Activated T-cell treated with anti-CD3 and anti-CD28 coated beads, Interleukin-2, amount 50 U/mL, for 72 hours (primary cell): ENCODE results near the gene SEL1L2. TPM values are rescaled to one million over a fixed set of nuclear protein-coding genes. Genes with fewer than 3 reads are reported as not detected.
"Not testable (repeated sequence)": the region's sequence is repeated elsewhere in the genome, so short reads cannot be mapped to it uniquely, and the experiment has no call there.

Experiments
- ATAC-seq, 2 donors: fragments of 150-1000 bp; cut with Tn5 transposase; replicated peaks in 1 of 2; 2 replicates each; pipeline ENCODE4 v1.10.0; 2021; ENCODE audit warnings: moderate library complexity in 2 of 2, mild to moderate bottlenecking in 1 of 2
- DNase-seq, 2 donors: peaks; one replicate each; pipeline ENCODE4 v3.0.0; 2021 to 2022; ENCODE audit warnings: mixed read lengths in 1 of 2
- H3K27ac Mint-ChIP-seq: one replicate; pipeline ENCODE4 v1.8.0; 2022; ENCODE audit warnings: mild to moderate bottlenecking, moderate library complexity, mixed read lengths
- H3K27me3 Mint-ChIP-seq: one replicate; pipeline ENCODE4 v1.8.0; 2022; ENCODE audit warnings: low read depth, mixed read lengths
- H3K36me3 Mint-ChIP-seq, 2 donors: one replicate each; pipeline ENCODE4 v1.8.0; 2022; ENCODE audit warnings: mixed read lengths in 2 of 2, mild to moderate bottlenecking in 1 of 2; ENCODE audit not compliant: insufficient read depth in 2 of 2
- H3K4me1 Mint-ChIP-seq: one replicate; pipeline ENCODE4 v1.8.0; 2022; ENCODE audit warnings: low read depth, mixed read lengths
- H3K4me3 Mint-ChIP-seq, 2 donors: one replicate each; pipeline ENCODE4 v1.8.0; 2022; ENCODE audit warnings: mild to moderate bottlenecking in 2 of 2, mixed read lengths in 2 of 2, moderate library complexity in 2 of 2
- H3K9me3 Mint-ChIP-seq, 2 donors: one replicate each; pipeline ENCODE4 v1.8.0; 2022; ENCODE audit warnings: mixed read lengths in 2 of 2
- total RNA-seq, 2 donors: library from RNA; stranded (reverse); gene quantifications; one replicate each; pipeline ENCODE4 v1.2.3, GENCODE V29; 2022

The SEL1L2 gene
- not detected for total RNA-seq

DNA sequence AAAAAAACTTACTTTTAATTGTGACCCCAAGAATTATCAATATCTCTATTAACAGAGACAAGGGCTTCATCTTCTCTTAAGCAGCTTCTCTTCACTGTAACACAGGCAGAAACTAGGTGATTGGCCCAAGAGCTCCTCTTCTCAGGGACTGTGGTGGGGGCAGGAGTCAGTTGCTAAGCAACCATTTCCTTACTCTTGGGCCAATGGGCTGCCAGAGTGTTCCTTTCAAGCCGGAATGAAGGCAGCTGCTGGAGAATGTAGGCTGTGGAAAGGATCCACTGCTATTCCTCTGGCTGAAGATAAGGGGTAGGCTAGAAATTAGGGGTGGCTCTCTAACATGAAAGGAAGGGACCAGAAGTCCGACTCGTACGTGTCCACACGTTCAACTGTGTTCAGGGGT is at the start of gene SEL1L2:
Gene SEL1L2 (minus strand): TSS at position 150 of the 400 bp plus-strand sequence. CDS start 80 bp downstream, at position 70.
- Mint-ChIP-seq H3K36me3 (peaks cover 0 to 3% of the 10 kb centered on the region in 2 donors), H3K4me3 (no peak within 1 kb of the TSS), H3K9me3 (peaks cover 3 to 13% of the 10 kb centered on the region in 2 donors), H3K27ac (no peak within 1 kb of the TSS), H3K27me3 (no peaks in the 10 kb centered on the region), H3K4me1 (no peaks in the 10 kb centered on the region)
- ATAC-seq = no peak
- DNase-seq = no peak

DNA sequence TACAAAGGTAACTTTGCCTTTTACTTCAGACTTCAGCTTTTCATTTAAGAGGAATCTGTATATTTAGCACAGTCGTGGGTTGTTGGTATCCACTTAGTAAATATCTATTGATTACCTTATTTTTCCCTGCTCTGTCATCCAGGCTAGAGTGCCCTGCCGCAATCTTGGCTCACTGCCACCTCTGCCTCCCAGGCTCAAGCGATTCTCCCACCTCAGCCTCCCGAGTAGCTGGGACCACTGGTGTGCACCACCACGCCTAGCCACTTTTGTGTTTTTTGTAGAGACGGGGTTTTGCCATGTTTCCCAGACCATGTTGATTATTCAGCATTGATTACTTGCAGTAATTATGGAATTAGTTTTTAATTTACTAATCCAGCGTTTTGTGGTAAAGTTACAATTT is 46.2 kb upstream of the SEL1L2 start:
- Mint-ChIP-seq H3K27ac (no peak overlapping the region), H3K27me3 (no peaks in the 10 kb centered on the region), H3K36me3 (no peaks in the 10 kb centered on the region), H3K4me3 (no peak overlapping the region), H3K4me1 (no peaks in the 10 kb centered on the region), H3K9me3 (no peaks in the 10 kb centered on the region)
- ATAC-seq = no peak
- DNase-seq = no peak

GRCh38 chr20:14033310-14033709 is 42.9 kb upstream of the SEL1L2 start:
- DNase-seq = no peak
- Mint-ChIP-seq H3K36me3 (no peaks in the 10 kb centered on the region), H3K27ac (no peak overlapping the region), H3K4me1 (no peaks in the 10 kb centered on the region), H3K9me3 (no peaks in the 10 kb centered on the region), H3K27me3 (no peaks in the 10 kb centered on the region), H3K4me3 (no peak overlapping the region)
- ATAC-seq = no peak

GRCh38 chr20:14030991-14031390 is 40.6 kb upstream of the SEL1L2 start:
- no peak overlapping the region for H3K27ac Mint-ChIP-seq
- H3K27me3 Mint-ChIP-seq = no peaks in the 10 kb centered on the region
- DNase-seq (no peak), ATAC-seq (no peak)
- no peaks in the 10 kb centered on the region for H3K36me3 Mint-ChIP-seq
- H3K4me3 Mint-ChIP-seq = no peak overlapping the region
- peaks cover 1 to 3% of the 10 kb centered on the region in 2 donors for H3K9me3 Mint-ChIP-seq
- H3K4me1 Mint-ChIP-seq = no peaks in the 10 kb centered on the region

- H3K4me1 Mint-ChIP-seq = no peaks in the 10 kb centered on the region
- no peak overlapping the region for H3K27ac Mint-ChIP-seq
- peaks cover 3 to 12% of the 10 kb centered on the region in 2 donors for H3K9me3 Mint-ChIP-seq
- DNase-seq = no peak
- no peaks in the 10 kb centered on the region for H3K36me3 Mint-ChIP-seq
- no peaks in the 10 kb centered on the region for H3K27me3 Mint-ChIP-seq
- no peak for ATAC-seq
- H3K4me3 Mint-ChIP-seq = no peak overlapping the region
Measured at GRCh38 chr20:14012671-14013070, 22.3 kb upstream of the SEL1L2 start.

GRCh38 chr20:14009208-14009607 is 18.8 kb upstream of the SEL1L2 start:
- Mint-ChIP-seq H3K4me3 (no peak overlapping the region), H3K27ac (no peak overlapping the region), H3K4me1 (no peaks in the 10 kb centered on the region), H3K9me3 (peaks cover 3 to 11% of the 10 kb centered on the region in 2 donors), H3K36me3 (no peaks in the 10 kb centered on the region), H3K27me3 (no peaks in the 10 kb centered on the region)
- DNase-seq (no peak), ATAC-seq (no peak)

GRCh38 chr20:14005996-14006395 is 15.6 kb upstream of the SEL1L2 start:
- no peaks in the 10 kb centered on the region for H3K27me3 Mint-ChIP-seq
- H3K36me3 Mint-ChIP-seq = no peaks in the 10 kb centered on the region
- no peaks in the 10 kb centered on the region for H3K4me1 Mint-ChIP-seq
- peaks cover 3 to 6% of the 10 kb centered on the region in 2 donors for H3K9me3 Mint-ChIP-seq
- ATAC-seq = no peak
- H3K4me3 Mint-ChIP-seq = no peak overlapping the region
- DNase-seq = no peak
- no peak overlapping the region for H3K27ac Mint-ChIP-seq

GRCh38 chr20:14000917-14001316 is 10.5 kb upstream of the SEL1L2 start:
- Mint-ChIP-seq H3K4me3 (no peak overlapping the region), H3K4me1 (no peaks in the 10 kb centered on the region), H3K27me3 (peaks cover 20% of the 10 kb centered on the region), H3K9me3 (peaks cover 0 to 5% of the 10 kb centered on the region in 2 donors), H3K36me3 (peaks cover 2 to 3% of the 10 kb centered on the region in 2 donors), H3K27ac (peak overlapping the region; percentile 0)
- DNase-seq (no peak), ATAC-seq (no peak)

- Mint-ChIP-seq H3K36me3 (peaks cover 2 to 6% of the 10 kb centered on the region in 2 donors), H3K27me3 (peaks cover 20% of the 10 kb centered on the region), H3K27ac (no peak overlapping the region), H3K4me3 (peak overlapping the region; percentile 52 to 68), H3K9me3 (peaks cover 3 to 16% of the 10 kb centered on the region in 2 donors), H3K4me1 (no peaks in the 10 kb centered on the region)
- ATAC-seq (no peak), DNase-seq (no peak)
Measured at GRCh38 chr20:13996265-13996664, 5.9 kb upstream of the SEL1L2 start.

DNA sequence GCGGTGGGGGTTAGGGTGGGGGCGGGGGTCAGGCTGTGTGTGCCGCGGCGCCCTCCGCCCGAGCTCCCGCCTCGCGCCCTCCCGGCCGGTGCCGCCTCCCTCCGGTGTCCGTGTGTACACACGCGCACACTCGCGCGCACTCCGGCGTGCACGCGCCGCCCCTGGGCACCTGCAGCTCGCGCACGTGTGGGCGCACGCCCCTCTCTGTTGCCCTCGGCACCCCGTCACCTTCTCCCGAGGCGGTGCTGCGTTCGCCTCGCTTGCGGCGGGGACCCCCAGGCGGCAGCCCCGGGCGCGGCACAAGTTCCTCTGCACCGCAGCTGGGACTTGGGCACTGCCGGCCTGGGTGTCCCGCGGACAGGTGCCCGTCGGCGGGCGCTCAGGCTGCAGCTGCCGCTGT is 5.4 kb upstream of the SEL1L2 start:
- no peak for DNase-seq
- H3K36me3 Mint-ChIP-seq = peaks cover 2 to 6% of the 10 kb centered on the region in 2 donors
- no peak for ATAC-seq
- H3K27ac Mint-ChIP-seq = no peak overlapping the region
- H3K4me1 Mint-ChIP-seq = no peaks in the 10 kb centered on the region
- peaks cover 3 to 16% of the 10 kb centered on the region in 2 donors for H3K9me3 Mint-ChIP-seq
- peak overlapping the region in 1 of 2 donors; percentile 68 for H3K4me3 Mint-ChIP-seq
- H3K27me3 Mint-ChIP-seq = peaks cover 20% of the 10 kb centered on the region

GRCh38 chr20:13995086-13995665 is 4.8 kb upstream of the SEL1L2 start, which contains the start of gene MACROD2:
MACROD2 (plus strand) TSS chr20:13995516.
- Mint-ChIP-seq H3K27ac (no peak within 1 kb of the TSS), H3K36me3 (peaks cover 2 to 6% of the 10 kb centered on the region in 2 donors), H3K9me3 (peaks cover 3 to 16% of the 10 kb centered on the region in 2 donors), H3K4me1 (no peaks in the 10 kb centered on the region), H3K27me3 (peaks cover 20% of the 10 kb centered on the region), H3K4me3 (peak within 1 kb of the TSS; percentile 52 to 68)
- ATAC-seq (peak; percentile 69 to 76), DNase-seq (peak; percentile 29 to 44)

GRCh38 chr20:13991955-13992354 is 1.5 kb upstream of the SEL1L2 start:
- ATAC-seq, H3K4me3 Mint-ChIP-seq, H3K27me3 Mint-ChIP-seq, H3K4me1 Mint-ChIP-seq, DNase-seq, H3K36me3 Mint-ChIP-seq, H3K27ac Mint-ChIP-seq: not testable (repeated sequence)
- H3K9me3 Mint-ChIP-seq = peaks cover 3 to 15% of the 10 kb centered on the region in 2 donors

DNA sequence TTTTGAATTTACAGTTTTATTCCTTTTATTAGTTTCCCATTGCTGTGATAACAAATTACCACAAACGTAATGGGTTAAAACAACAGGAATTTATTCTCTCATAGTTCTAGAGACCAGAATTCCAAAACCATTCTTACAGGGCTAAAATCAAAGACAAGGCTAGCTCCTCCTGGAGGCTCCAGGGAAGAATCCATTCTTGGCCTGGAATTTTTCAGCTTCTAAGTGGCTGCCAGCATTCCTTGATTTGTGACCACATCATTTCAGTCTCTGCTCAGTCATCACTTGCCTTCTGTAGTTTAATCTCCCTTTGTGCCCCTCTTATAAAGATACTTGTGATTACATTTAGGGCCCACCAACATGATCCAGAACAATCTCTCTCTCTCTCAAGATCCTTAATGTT is 897 bp upstream of the SEL1L2 start:
- peaks cover 3 to 13% of the 10 kb centered on the region in 2 donors for H3K9me3 Mint-ChIP-seq
- DNase-seq (no peak), ATAC-seq (no peak)
- peaks cover 1 to 4% of the 10 kb centered on the region in 2 donors for H3K36me3 Mint-ChIP-seq
- H3K27ac Mint-ChIP-seq = no peak overlapping the region
- peaks cover 3% of the 10 kb centered on the region for H3K27me3 Mint-ChIP-seq
- H3K4me1 Mint-ChIP-seq = no peaks in the 10 kb centered on the region
- no peak overlapping the region for H3K4me3 Mint-ChIP-seq

GRCh38 chr20:13984211-13984610 is 6.2 kb downstream of the SEL1L2 start:
- no peaks in the 10 kb centered on the region for H3K27me3 Mint-ChIP-seq

More at GRCh38 chr20:13984211-13984610, 6.2 kb downstream of the SEL1L2 start:
- no peak overlapping the region for H3K27ac Mint-ChIP-seq
- DNase-seq = no peak
- H3K4me3 Mint-ChIP-seq = no peak overlapping the region
- no peaks in the 10 kb centered on the region for H3K36me3 Mint-ChIP-seq
- peaks cover 2 to 7% of the 10 kb centered on the region in 2 donors for H3K9me3 Mint-ChIP-seq
- ATAC-seq = no peak
- no peaks in the 10 kb centered on the region for H3K4me1 Mint-ChIP-seq
